CD4-positive, alpha-beta T cell (primary cell): ENCODE data around the gene HS2ST1. TPM values are rescaled to one million over a fixed set of nuclear protein-coding genes. Genes with fewer than 3 reads are reported as not detected.
"Not testable (repeated sequence)": the region's sequence is repeated elsewhere in the genome, so short reads cannot be mapped to it uniquely, and the experiment has no call there.

Experiments
- ATAC-seq: fragments of 200-7000 bp; cut with Tn5 transposase; one replicate; pipeline ENCODE4 v1.10.0; 2022; ENCODE audit warnings: mild to moderate bottlenecking; ENCODE audit not compliant: poor library complexity
- CTCF ChIA-PET: fragments of 350-600 bp; sonication (Branson Sonifier 250); formaldehyde crosslinking; loops from one replicate; lab custom pipeline; 2021; ENCODE audit warnings: antibody characterized with exemption, inconsistent platforms; lab: Charles Lee
- POLR2A ChIA-PET: fragments of 350-600 bp; sonication (Branson Sonifier 250); formaldehyde crosslinking; loops from one replicate; lab custom pipeline; 2021; ENCODE audit warnings: antibody characterized with exemption, inconsistent platforms; lab: Charles Lee
- DNase-seq, 14 experiments: peaks; one replicate each; pipeline ENCODE4 v3.0.0-alpha.2; 2013 to 2020; ENCODE audit warnings: mixed read lengths in 2 of 14
- H3K27ac ChIP-seq, 2 donors: one replicate each; pipeline versions ENCODE4 v1.5.1 to v1.7.0; 2013; ENCODE audit warnings: low read length in 2 of 2, low read depth in 1 of 2, mild to moderate bottlenecking in 1 of 2
- H3K27me3 ChIP-seq, 2 experiments: 1 replicate in 1 of 2; 2 replicates in 1 of 2; pipeline versions ENCODE4 v1.6.1 to v1.7.0; 2013; ENCODE audit warnings: low read length in 2 of 2, control low read depth in 1 of 2, mild to moderate bottlenecking in 1 of 2, moderate library complexity in 1 of 2; ENCODE audit not compliant: insufficient read depth in 2 of 2, control insufficient read depth in 1 of 2
- H3K36me3 ChIP-seq: one replicate; pipeline ENCODE4 v1.6.1; 2013; ENCODE audit warnings: low read length, control low read depth; ENCODE audit not compliant: insufficient read depth
- H3K4me1 ChIP-seq: one replicate; pipeline ENCODE4 v1.6.1; 2013; ENCODE audit warnings: low read length, control low read depth; ENCODE audit not compliant: insufficient read depth
- H3K4me3 ChIP-seq: one replicate; pipeline ENCODE4 v1.5.1; 2013; ENCODE audit warnings: mild to moderate bottlenecking, low read length, moderate library complexity
- H3K9me3 ChIP-seq, 2 experiments: 1 replicate in 1 of 2; 2 replicates in 1 of 2; pipeline versions ENCODE4 v1.6.1 to v1.7.0; 2013; ENCODE audit warnings: low read length in 2 of 2, mild to moderate bottlenecking in 2 of 2, control low read depth in 1 of 2, moderate library complexity in 1 of 2; ENCODE audit not compliant: control insufficient read depth in 1 of 2, insufficient read depth in 1 of 2
- H3K27ac Mint-ChIP-seq: one replicate; pipeline ENCODE4 v1.8.0; 2020; ENCODE audit warnings: mixed read lengths
- H3K27me3 Mint-ChIP-seq: one replicate; pipeline ENCODE4 v1.8.0; 2021; ENCODE audit warnings: mixed read lengths
- H3K36me3 Mint-ChIP-seq: one replicate; pipeline ENCODE4 v1.8.0; 2021; ENCODE audit warnings: low read depth, mixed read lengths
- H3K4me1 Mint-ChIP-seq: one replicate; pipeline ENCODE4 v1.8.0; 2021; ENCODE audit warnings: low read depth, mixed read lengths
- H3K4me3 Mint-ChIP-seq: one replicate; pipeline ENCODE4 v1.8.0; 2020; ENCODE audit warnings: mild to moderate bottlenecking, mixed read lengths
- H3K9me3 Mint-ChIP-seq: one replicate; pipeline ENCODE4 v1.8.0; 2020; ENCODE audit warnings: mixed read lengths
- CTCF ChIP-seq: fragments of 200-600 bp; IDR thresholded peaks from one replicate; pipeline ENCODE4 v1.8.0; 2022; ENCODE audit warnings: antibody characterized with exemption, mild to moderate bottlenecking
- intact Hi-C, 2 experiments: fragments of 100-400 bp; cut with DNase I in 1 of 2; cut with micrococcal nuclease in 1 of 2; formaldehyde crosslinking; loops; one replicate each; pipeline versions ENCODE4 v1.15.1 to v1.9.0; 2023 to 2025; cut with DNase I, micrococcal nuclease
- total RNA-seq, 174 experiments: library from RNA in 2 of 174; stranded (reverse) in 2 of 174; gene quantifications; one replicate each; pipeline ENCODE4 v1.2.3 and lab custom pipeline; 2021 to 2026

HS2ST1 gene
- total RNA-seq, 2 experiments from 2014 or later: 6.7 to 6.9 TPM

- no peaks in the 10 kb centered on the region for H3K4me1 ChIP-seq
These were observed 103.7 kb downstream of the HS2ST1 start for GRCh38 chr1:87017998-87018672.

GRCh38 chr1:87023326-87023725 is 108.9 kb downstream of the HS2ST1 start:
- no peak overlapping the region for H3K27ac ChIP-seq
- TF ChIP-seq CTCF: no peak

More at GRCh38 chr1:87017998-87018672, 103.7 kb downstream of the HS2ST1 start:
- H3K36me3 ChIP-seq: no peaks in the 10 kb centered on the region
- H3K27ac Mint-ChIP-seq: no peak overlapping the region
- H3K27me3 Mint-ChIP-seq: no peaks in the 10 kb centered on the region
- ATAC-seq (no peak), DNase-seq (no peak)
- H3K9me3 Mint-ChIP-seq: peaks cover 3% of the 10 kb centered on the region
- intact Hi-C loops: no loop called here
- peaks cover 4% of the 10 kb centered on the region for H3K4me1 Mint-ChIP-seq
- H3K36me3 Mint-ChIP-seq: peaks cover 18% of the 10 kb centered on the region
- ChIA-PET CTCF (no interaction called here), POLR2A (no interaction called here)
- no peak overlapping the region for H3K4me3 Mint-ChIP-seq
- H3K27ac ChIP-seq: no peak overlapping the region
- no peak overlapping the region for H3K4me3 ChIP-seq
- H3K27me3 ChIP-seq: no peaks in the 10 kb centered on the region
- H3K9me3 ChIP-seq: peaks cover 4 to 8% of the 10 kb centered on the region in 2 experiments
- TF ChIP-seq CTCF: no peak

GRCh38 chr1:87024936-87025540 is 110.6 kb downstream of the HS2ST1 start:
- Mint-ChIP-seq H3K4me3 (no peak overlapping the region), H3K4me1 (peaks cover 8% of the 10 kb centered on the region), H3K9me3 (no peaks in the 10 kb centered on the region), H3K27me3 (no peaks in the 10 kb centered on the region), H3K27ac (no peak overlapping the region), H3K36me3 (no peaks in the 10 kb centered on the region)
- no peak overlapping the region for H3K4me3 ChIP-seq
- H3K27ac ChIP-seq: no peak overlapping the region
- CTCF ChIA-PET: no interaction called here
- DNase-seq (peak in 2 of 14 experiments; percentile 24 to 25), ATAC-seq (peak; percentile 29)
- no peaks in the 10 kb centered on the region for H3K27me3 ChIP-seq
- H3K36me3 ChIP-seq: no peaks in the 10 kb centered on the region
- intact Hi-C loops: loop anchor here (2.0 to 5.0 kb wide), 3 partner anchors 57 to 193 kb away; no protein-coding TSS in a partner anchor
- H3K9me3 ChIP-seq: no peaks in the 10 kb centered on the region
- H3K4me1 ChIP-seq: no peaks in the 10 kb centered on the region
- peak; percentile 23 for TF ChIP-seq CTCF
- POLR2A ChIA-PET: no interaction called here

More at GRCh38 chr1:87023326-87023725, 108.9 kb downstream of the HS2ST1 start:
- no peak overlapping the region for H3K27ac Mint-ChIP-seq
- ChIA-PET CTCF (no interaction called here), POLR2A (no interaction called here)
- Histone ChIP-seq H3K27me3 (no peaks in the 10 kb centered on the region), H3K36me3 (no peaks in the 10 kb centered on the region), H3K9me3 (no peaks in the 10 kb centered on the region), H3K4me3 (no peak overlapping the region), H3K4me1 (no peaks in the 10 kb centered on the region)
- no peaks in the 10 kb centered on the region for H3K9me3 Mint-ChIP-seq
- no peak overlapping the region for H3K4me3 Mint-ChIP-seq
- H3K27me3 Mint-ChIP-seq: no peaks in the 10 kb centered on the region
- ATAC-seq (no peak), DNase-seq (no peak)
- no peaks in the 10 kb centered on the region for H3K36me3 Mint-ChIP-seq
- H3K4me1 Mint-ChIP-seq: peaks cover 8% of the 10 kb centered on the region
- intact Hi-C loops: no loop called here

GRCh38 chr1:87027561-87027960 is 113.1 kb downstream of the HS2ST1 start:
- H3K9me3 ChIP-seq, POLR2A ChIA-PET, H3K4me3 Mint-ChIP-seq, H3K27ac ChIP-seq, H3K36me3 Mint-ChIP-seq, H3K27me3 ChIP-seq, ATAC-seq, H3K27ac Mint-ChIP-seq, DNase-seq, H3K9me3 Mint-ChIP-seq, H3K36me3 ChIP-seq, H3K4me3 ChIP-seq, H3K4me1 ChIP-seq, H3K27me3 Mint-ChIP-seq, H3K4me1 Mint-ChIP-seq, CTCF ChIA-PET: not testable (repeated sequence)
- intact Hi-C loops: loop anchor here (5.0 kb wide), 2 partner anchors 55 to 195 kb away; no protein-coding TSS in a partner anchor
